ENCODE results near the gene PRDX6. TPM values are rescaled to one million over a fixed set of nuclear protein-coding genes. Genes with fewer than 3 reads are reported as not detected.

Gene PRDX6
- total and polyA plus RNA-seq, 2 donors (not counting 1 experiment from before 2014, with no cell fraction given) = 51.6 to 85.2 TPM

GRCh38 chr1:173481195-173481772 lies 4.1 kb downstream of the PRDX6 start:
- H3K79me2 ChIP-seq (ENCODE audit: control insufficient read depth, insufficient read depth, low read length) = peaks cover 18% of the 10 kb centered on the region
- ChIA-PET POLR2A (no interaction called here), CTCF (interaction anchor here (0.9 kb wide), 1 partner anchor 52 kb away, joined by 3 read pairs; no protein-coding TSS in a partner anchor)
- no peaks in the 10 kb centered on the region for H3K9me3 ChIP-seq (ENCODE audit: control extremely low read depth in 1 of 3, control insufficient read depth in 2 of 3, insufficient read depth in 1 of 3, low read length in 2 of 3)
- no peak overlapping the region for H3K9ac ChIP-seq (ENCODE audit: low read length)
- no peak for ATAC-seq (ENCODE audit: low read depth)
- H3K4me2 ChIP-seq (replicated peaks; ENCODE audit: low read depth, low read length, poor library complexity, severe bottlenecking) = no peak overlapping the region
- intact Hi-C loops (cut with micrococcal nuclease) = no loop called here
- TF ChIP-seq EZH2 (IDR thresholded peaks at IDR 0.05; ENCODE audit: borderline replicate concordance, insufficient read depth, low read depth, low read length, poor library complexity, severe bottlenecking) (no peak), CTCF (IDR thresholded peaks at IDR 0.05) (no peak)
- peaks cover 13 to 16% of the 10 kb centered on the region in 2 donors for H3K4me1 ChIP-seq (ENCODE audit: control insufficient read depth in 2 of 2, insufficient read depth in 2 of 2, low read length in 2 of 2)
- no peak overlapping the region for H2AFZ ChIP-seq (ENCODE audit: insufficient read depth, low read depth, low read length, poor library complexity, severe bottlenecking)
- peaks cover 24% of the 10 kb centered on the region for H3K4me1 Mint-ChIP-seq
- no peaks in the 10 kb centered on the region for H4K20me1 ChIP-seq (ENCODE audit: control insufficient read depth, insufficient read depth, low read length, poor library complexity, severe bottlenecking)
- no CpG with 5 or more reads among the region's 1 CpG for WGBS (ENCODE audit: insufficient coverage)
- no peak overlapping the region for H3K4me3 ChIP-seq (ENCODE audit: control extremely low read depth in 1 of 5, extremely low read depth in 1 of 5, insufficient read depth in 1 of 5, low read depth in 2 of 5, low read length in 4 of 5)
- no peaks in the 10 kb centered on the region for H3K27me3 Mint-ChIP-seq
- no peak for DNase-seq
- H3K27ac ChIP-seq (ENCODE audit: low read length in 2 of 2) = no peak overlapping the region
- peaks cover 6 to 46% of the 10 kb centered on the region in 2 experiments for H3K36me3 ChIP-seq (replicated peaks in 1 of 2; ENCODE audit: control extremely low read depth in 1 of 2, control insufficient read depth in 1 of 2, extremely low read depth in 1 of 2, insufficient read depth in 2 of 2, low read length in 1 of 2)
- H3K27ac Mint-ChIP-seq = no peak overlapping the region
- H3K27me3 ChIP-seq (replicated peaks in 1 of 4; ENCODE audit: control extremely low read depth in 1 of 4, control insufficient read depth in 3 of 4, insufficient read depth in 4 of 4, low read length in 3 of 4) = no peaks in the 10 kb centered on the region
- H3K4me3 Mint-ChIP-seq = no peak overlapping the region
- H3K9me3 Mint-ChIP-seq (ENCODE audit: insufficient read depth) = no peaks in the 10 kb centered on the region

- Mint-ChIP-seq H3K4me3 (no peak overlapping the region), H3K27me3 (no peaks in the 10 kb centered on the region), H3K4me1 (peaks cover 19% of the 10 kb centered on the region), H3K9me3 (ENCODE audit: insufficient read depth) (no peaks in the 10 kb centered on the region), H3K27ac (no peak overlapping the region)
- ATAC-seq (ENCODE audit: low read depth) (no peak), DNase-seq (no peak)
- no peak for TF ChIP-seq EZH2 (IDR thresholded peaks at IDR 0.05; ENCODE audit: borderline replicate concordance, insufficient read depth, low read depth, low read length, poor library complexity, severe bottlenecking)
- TF ChIP-seq CTCF (IDR thresholded peaks at IDR 0.05) = no peak
- Histone ChIP-seq H2AFZ (ENCODE audit: insufficient read depth, low read depth, low read length, poor library complexity, severe bottlenecking) (no peak overlapping the region), H3K79me2 (ENCODE audit: control insufficient read depth, insufficient read depth, low read length) (peaks cover 13% of the 10 kb centered on the region), H3K4me1 (ENCODE audit: control insufficient read depth in 2 of 2, insufficient read depth in 2 of 2, low read length in 2 of 2) (peaks cover 12% of the 10 kb centered on the region in 2 donors), H3K27ac (ENCODE audit: low read length in 2 of 2) (no peak overlapping the region), H3K9me3 (ENCODE audit: control extremely low read depth in 1 of 3, control insufficient read depth in 2 of 3, insufficient read depth in 1 of 3, low read length in 2 of 3) (no peaks in the 10 kb centered on the region), H3K36me3 (replicated peaks in 1 of 2; ENCODE audit: control extremely low read depth in 1 of 2, control insufficient read depth in 1 of 2, extremely low read depth in 1 of 2, insufficient read depth in 2 of 2, low read length in 1 of 2) (peaks cover 6 to 55% of the 10 kb centered on the region in 2 experiments), H3K9ac (ENCODE audit: low read length) (no peak overlapping the region), H4K20me1 (ENCODE audit: control insufficient read depth, insufficient read depth, low read length, poor library complexity, severe bottlenecking) (no peaks in the 10 kb centered on the region), H3K4me2 (replicated peaks; ENCODE audit: low read depth, low read length, poor library complexity, severe bottlenecking) (no peak overlapping the region), H3K4me3 (ENCODE audit: control extremely low read depth in 1 of 5, extremely low read depth in 1 of 5, insufficient read depth in 1 of 5, low read depth in 2 of 5, low read length in 4 of 5) (no peak overlapping the region), H3K27me3 (replicated peaks in 1 of 4; ENCODE audit: control extremely low read depth in 1 of 4, control insufficient read depth in 3 of 4, insufficient read depth in 4 of 4, low read length in 3 of 4) (no peaks in the 10 kb centered on the region)
- CTCF ChIA-PET = no interaction called here
- no CpG with 5 or more reads among the region's 1 CpG for WGBS (ENCODE audit: insufficient coverage)
- POLR2A ChIA-PET = no interaction called here
- intact Hi-C loops (cut with micrococcal nuclease) = no loop called here
Measured at GRCh38 chr1:173482683-173483082, 5.5 kb downstream of the PRDX6 start.
